HS-5 (cell line): ENCODE measurements around the gene OR7C1.
"Not testable (repeated sequence)": the region's sequence is repeated elsewhere in the genome, so short reads cannot be mapped to it uniquely, and the experiment has no call there.

Experiments
- DNase-seq: peaks from one replicate; pipeline ENCODE4 v3.0.0-alpha.2; 2012; ENCODE audit warnings: low read depth

Gene OR7C1

GRCh38 chr19:14835011-14835410, at the start of gene OR7C1, which contains the start of gene OR7A5:
OR7C1 (minus strand) TSS chr19:14835185; CDS start chr19:14800136, 35,049 bp downstream.
OR7A5 (minus strand) TSS chr19:14835185; CDS start chr19:14828241, 6,944 bp downstream.
- DNase-seq, result no peak

- DNase-seq, result peak; percentile 26
These were observed 36.7 kb upstream of the OR7C1 start for GRCh38 chr19:14871619-14872230.

DNA sequence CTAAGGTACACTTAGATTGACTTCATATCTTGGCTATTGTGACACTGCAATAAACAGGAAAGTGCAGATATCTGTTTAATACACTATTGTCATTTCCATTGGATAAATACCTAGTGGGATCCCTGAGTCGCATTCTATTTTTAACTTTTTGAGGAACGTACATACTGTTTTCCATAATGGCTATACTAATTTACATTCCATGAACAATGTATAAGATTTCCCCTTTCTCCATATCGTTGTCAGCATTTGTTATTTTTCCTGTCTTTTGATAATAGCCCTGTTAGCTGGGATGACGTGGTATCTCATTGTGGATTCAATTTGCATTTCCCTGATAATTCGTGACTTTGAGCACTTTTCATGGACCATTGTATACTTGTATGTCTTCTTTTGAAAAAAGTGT, 33.5 kb upstream of the OR7C1 start:
- no peak for DNase-seq

DNA sequence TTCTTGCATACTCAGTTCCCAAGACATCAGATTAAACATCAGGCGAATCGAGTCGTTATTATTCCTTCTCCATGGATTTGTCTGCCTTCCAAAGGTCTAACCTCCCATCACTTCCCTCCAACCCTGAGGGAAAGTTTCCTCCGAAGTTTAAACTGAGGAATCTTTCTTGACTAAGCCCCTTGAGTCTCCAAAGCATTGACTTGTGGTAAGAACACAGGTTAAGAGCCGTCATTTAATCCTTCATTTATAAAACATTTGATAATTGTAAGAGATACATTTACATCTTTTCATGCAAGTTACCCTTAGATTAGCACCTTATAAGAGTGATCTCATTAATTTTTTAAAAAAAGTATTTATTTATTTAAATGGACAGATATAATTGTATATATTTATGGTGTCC, 13.8 kb upstream of the OR7C1 start, which contains the start of gene OR7A10:
TSS of gene OR7A10 (minus strand) at position 101 of the 400 bp plus-strand sequence. CDS start 7,045 bp downstream, outside the sequence.
- no peak for DNase-seq

- DNase-seq, result no peak
These were observed 8.6 kb upstream of the OR7C1 start for GRCh38 chr19:14843578-14843977.

DNA sequence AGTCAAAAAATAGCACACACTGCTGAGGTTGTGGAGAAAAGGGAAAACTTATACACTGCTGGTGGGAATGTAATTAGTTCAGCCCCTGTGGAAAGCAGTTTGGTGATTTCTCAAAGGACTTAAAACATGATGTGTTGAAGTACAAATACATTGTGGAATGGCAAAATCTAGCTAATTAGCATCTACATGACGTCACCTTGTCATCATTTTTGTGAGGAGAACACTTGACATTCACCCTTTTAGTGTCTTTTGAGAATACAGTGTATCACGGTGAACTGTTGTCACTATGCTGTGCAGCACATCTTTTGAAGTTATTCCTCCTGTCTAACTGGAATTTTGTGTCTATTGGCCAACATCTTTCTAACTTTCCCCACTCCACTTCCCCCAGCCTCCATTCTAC, 8.2 kb upstream of the OR7C1 start:
- DNase-seq, result no peak

DNA sequence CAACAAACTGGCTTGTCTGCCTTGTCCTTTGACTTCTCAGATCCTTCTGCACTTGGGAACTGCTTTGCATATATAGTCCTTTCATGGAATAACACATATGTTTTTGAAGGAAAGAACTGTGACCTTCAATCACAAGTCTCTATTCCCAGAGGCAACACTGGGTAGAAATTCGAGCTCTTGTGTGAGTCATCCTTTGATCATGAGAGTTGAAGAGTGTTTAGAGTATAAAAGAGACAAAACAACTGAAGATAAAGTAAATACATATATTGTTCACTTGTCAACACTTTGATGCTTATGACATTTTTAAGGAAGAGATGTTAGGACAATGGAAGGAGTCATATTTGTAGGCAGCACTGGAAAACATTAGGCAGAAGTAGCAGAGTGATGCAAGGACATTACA, 5.2 kb upstream of the OR7C1 start:
- DNase-seq, result no peak

DNA sequence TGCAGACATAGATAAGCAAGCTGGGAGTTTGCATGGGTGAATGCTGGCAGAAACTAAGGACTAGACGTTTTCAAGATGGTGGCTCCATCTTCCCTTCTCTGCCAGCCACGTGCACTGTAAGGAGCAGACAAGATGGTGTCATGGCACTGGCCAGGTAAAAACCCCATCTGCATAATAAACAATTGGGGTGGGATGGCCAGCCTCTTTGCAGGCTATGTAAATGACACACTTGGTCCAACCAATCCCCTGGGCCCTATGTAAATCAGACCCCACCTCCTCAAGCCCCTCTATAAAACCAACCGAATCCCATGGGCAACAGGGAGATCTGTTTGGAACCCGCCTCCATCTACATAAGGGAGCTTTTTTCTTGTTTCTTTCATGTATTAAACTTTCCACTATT, 2.4 kb upstream of the OR7C1 start:
- DNase-seq, result no peak

- no peak for DNase-seq
These were observed 4.3 kb downstream of the OR7C1 start for GRCh38 chr19:14830702-14831101.

DNA sequence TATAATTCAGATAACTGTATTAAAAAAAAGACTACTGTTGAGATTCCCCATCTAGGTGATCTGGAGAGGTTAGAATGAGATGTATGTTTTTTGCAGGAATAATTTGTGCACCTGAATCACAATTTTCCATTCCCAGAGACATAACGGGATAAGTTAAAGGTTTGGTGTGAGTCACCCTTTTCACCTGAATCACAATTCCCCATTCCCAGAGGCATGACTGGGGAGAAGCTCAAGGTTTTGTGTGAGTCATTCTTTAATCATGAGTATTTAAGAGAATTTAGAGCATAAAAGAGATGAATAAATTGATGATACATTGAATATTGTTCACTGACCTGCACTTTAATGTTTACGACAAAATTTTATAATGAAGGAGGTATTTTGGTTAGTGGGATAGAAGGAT, 9.0 kb downstream of the OR7C1 start:
- DNase-seq, result no peak

DNA sequence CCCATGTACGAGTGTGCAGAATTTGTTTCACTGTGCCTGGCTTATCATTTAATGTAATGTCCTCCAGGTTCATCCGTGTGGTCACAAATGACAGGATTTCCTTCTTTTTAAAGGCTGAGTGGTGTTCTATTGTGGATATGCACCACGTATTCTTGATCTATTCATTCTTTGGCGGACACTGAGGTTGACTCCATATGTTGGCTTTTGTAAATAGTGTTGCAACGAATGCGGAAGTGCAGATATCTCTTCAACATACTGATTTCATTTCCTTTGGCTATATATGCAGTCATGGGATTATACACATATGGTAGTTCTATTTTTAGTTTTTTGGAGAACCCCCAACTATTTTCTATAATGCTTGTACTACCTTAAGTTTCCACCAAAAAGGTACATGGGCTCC, 13.0 kb downstream of the OR7C1 start:
- no peak for DNase-seq

GRCh38 chr19:14818588-14818987, 16.4 kb downstream of the OR7C1 start:
- no peak for DNase-seq

GRCh38 chr19:14817052-14817451, 17.9 kb downstream of the OR7C1 start:
- no peak for DNase-seq

- no peak for DNase-seq
These were observed 19.9 kb downstream of the OR7C1 start for GRCh38 chr19:14814982-14815652.

GRCh38 chr19:14809272-14810057, 25.5 kb downstream of the OR7C1 start:
- no peak for DNase-seq

DNA sequence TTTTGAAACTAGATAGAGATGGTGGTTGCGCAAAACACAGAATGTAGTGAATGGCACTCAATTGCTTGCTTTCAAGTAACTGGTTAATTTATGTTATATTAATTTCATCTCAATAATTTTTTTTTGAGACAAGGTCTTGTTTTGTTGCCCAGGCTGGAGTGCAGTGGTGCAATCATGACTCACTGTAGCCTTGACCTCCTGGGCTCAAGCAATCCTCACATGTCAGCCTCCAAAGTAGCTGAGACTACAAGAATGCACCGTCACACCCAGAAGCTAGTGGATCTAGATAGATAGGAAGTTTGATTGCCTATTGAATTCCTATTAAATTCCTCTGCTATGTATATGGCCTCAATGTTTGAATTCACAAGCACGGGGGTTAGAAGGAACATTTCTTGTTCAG, 30.2 kb downstream of the OR7C1 start:
- DNase-seq, result no peak

DNA sequence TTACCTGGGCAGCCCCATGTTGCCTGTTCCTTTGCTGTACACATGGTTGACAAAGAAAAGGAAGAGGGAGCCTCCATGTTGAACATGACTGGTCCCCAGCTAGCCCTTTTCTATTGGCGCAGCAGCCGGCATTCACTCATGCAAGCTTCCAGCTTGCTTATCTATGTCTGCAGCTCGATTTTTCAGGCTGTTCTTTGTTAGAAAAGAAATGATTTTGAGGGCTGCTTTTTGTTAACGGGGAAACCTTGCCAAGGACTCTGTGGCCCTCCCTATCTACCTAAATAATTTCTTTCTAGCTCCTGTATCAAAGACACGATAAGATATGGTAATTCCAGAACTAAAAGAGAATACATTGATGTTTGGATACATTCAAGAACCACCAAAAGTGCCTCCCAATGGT, 36.2 kb downstream of the OR7C1 start:
- DNase-seq, result no peak

DNA sequence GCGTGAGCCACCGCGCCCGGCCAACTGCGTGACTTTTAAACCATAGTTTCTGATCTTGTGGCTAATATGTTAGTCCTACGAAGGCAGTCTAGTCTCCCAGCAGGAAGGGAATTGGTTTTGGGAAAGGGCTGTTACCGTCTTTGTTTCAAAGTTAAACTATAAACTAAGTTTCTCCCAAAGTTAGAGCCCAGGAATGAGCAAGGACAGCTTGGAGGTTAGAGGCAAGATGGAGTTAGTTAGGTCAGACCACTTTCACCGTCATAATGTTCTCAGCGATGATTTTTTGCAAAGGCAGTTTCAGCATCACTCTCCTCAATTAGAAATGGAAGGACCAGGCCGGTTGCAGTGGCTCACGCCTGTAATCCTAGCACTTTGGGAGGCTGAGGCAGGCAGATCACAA, 39.0 kb downstream of the OR7C1 start:
- no peak for DNase-seq

GRCh38 chr19:14795078-14795721, 39.8 kb downstream of the OR7C1 start:
- no peak for DNase-seq

DNA sequence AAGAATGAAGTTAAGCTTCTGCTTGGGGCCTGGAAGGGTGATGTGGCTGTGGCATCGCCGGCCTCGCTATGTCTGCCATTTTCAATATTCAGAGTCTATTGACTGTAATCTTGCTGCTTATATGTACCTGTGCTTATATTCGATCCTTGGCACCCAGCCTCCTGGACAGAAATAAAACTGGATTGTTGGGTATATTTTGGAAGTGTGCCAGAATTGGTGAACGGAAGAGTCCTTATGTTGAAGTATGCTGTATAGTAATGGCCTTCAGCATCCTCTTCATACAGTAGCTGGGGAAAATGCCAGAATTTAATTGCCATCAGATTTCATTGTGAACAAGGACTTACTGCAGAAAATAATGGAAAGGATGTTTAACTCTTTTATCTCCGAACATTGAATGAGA, 42.7 kb downstream of the OR7C1 start:
- not testable (repeated sequence) for DNase-seq

- DNase-seq, result no peak
These were observed 48.5 kb downstream of the OR7C1 start for GRCh38 chr19:14786421-14786851.

DNA sequence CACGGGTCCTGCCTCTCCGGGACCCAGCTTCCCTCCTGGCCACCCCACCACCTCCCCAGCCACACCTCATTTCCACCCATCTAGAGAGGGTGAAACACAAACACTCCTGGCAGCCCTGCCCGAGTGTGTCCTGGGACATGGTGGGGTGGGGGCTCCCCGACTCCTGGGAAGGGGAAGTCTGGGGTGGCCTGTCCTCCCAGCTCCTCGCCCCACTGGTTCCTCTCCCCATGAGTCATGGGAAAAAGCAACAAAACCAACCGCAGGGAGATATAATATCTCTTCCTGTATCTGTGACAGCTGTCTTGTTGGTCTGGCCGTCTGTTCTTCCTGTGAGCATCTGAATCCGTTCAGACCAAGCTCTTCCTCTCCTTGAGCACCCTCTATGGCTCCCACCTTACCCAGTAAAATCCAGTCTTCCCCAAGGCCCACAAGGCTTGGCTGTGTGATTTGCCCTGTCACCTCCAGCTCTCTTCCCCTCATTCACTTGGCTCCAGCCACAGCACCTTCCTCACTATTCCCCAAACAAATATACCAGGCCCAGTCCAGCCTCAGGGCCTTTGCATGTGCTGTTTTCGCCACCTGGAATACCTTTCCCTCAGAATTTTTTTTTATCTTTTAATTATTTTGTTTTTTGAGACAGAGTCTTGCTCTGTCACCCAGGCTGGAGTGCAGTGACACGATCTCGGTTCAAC, 49.7 kb downstream of the OR7C1 start:
- peak; percentile 34 for DNase-seq
